Activated T-cell treated with anti-CD3 and anti-CD28 coated beads for 24 hours (primary cell): ENCODE measurements around the gene KRTAP12-2.
"Not testable (repeated sequence)": the region's sequence is repeated elsewhere in the genome, so short reads cannot be mapped to it uniquely, and the experiment has no call there.

Source experiments
- DNase-seq: peaks from one replicate; pipeline ENCODE4 v3.0.0-alpha.2; 2020; ENCODE audit warnings: low read depth

The KRTAP12-2 gene

GRCh38 chr21:44684077-44684476 is 17.4 kb upstream of the KRTAP12-2 start:
- DNase-seq: no peak

- DNase-seq: no peak
Observed at GRCh38 chr21:44682580-44683151, 15.9 kb upstream of the KRTAP12-2 start.

GRCh38 chr21:44681861-44682579 is 15.3 kb upstream of the KRTAP12-2 start, which contains the start of gene KRTAP12-1:
Gene KRTAP12-1, minus strand, starts transcription at chr21:44682163. Its CDS starts 40 bp downstream, at chr21:44682123.
- no peak for DNase-seq

GRCh38 chr21:44681152-44681551 is 14.4 kb upstream of the KRTAP12-2 start:
- no peak for DNase-seq

- DNase-seq: no peak
Observed at GRCh38 chr21:44677881-44678280, 11.2 kb upstream of the KRTAP12-2 start.

GRCh38 chr21:44671911-44672310 is 5.2 kb upstream of the KRTAP12-2 start:
- DNase-seq: no peak

GRCh38 chr21:44670642-44671432 is 4.1 kb upstream of the KRTAP12-2 start:
- DNase-seq: no peak

GRCh38 chr21:44667612-44668011 is 885 bp upstream of the KRTAP12-2 start:
- DNase-seq: no peak

GRCh38 chr21:44664691-44665090 is 2.0 kb downstream of the KRTAP12-2 start:
- no peak for DNase-seq

- DNase-seq: not testable (repeated sequence)
Observed at GRCh38 chr21:44661567-44661966, 5.2 kb downstream of the KRTAP12-2 start.

GRCh38 chr21:44658913-44659595 is 7.7 kb downstream of the KRTAP12-2 start:
- no peak for DNase-seq

- no peak for DNase-seq
Observed at GRCh38 chr21:44658541-44658910, 8.2 kb downstream of the KRTAP12-2 start.

- no peak for DNase-seq
Observed at GRCh38 chr21:44657635-44658540, 8.8 kb downstream of the KRTAP12-2 start, which contains the start of gene KRTAP12-3. Gene KRTAP12-3, plus strand, starts transcription at chr21:44657932. Its CDS starts 48 bp downstream, at chr21:44657980.

GRCh38 chr21:44656868-44657267 is 9.9 kb downstream of the KRTAP12-2 start:
- no peak for DNase-seq

- DNase-seq: no peak
Observed at GRCh38 chr21:44654576-44655175, 12.1 kb downstream of the KRTAP12-2 start, which contains the start of gene KRTAP12-4. Gene KRTAP12-4, minus strand, starts transcription at chr21:44654659. Its CDS starts 45 bp downstream, at chr21:44654614.

GRCh38 chr21:44653656-44654575 is 12.8 kb downstream of the KRTAP12-2 start:
- no peak for DNase-seq

- no peak for DNase-seq
Observed at GRCh38 chr21:44653123-44653522, 13.6 kb downstream of the KRTAP12-2 start.

- DNase-seq: no peak
Observed at GRCh38 chr21:44650973-44651675, 15.6 kb downstream of the KRTAP12-2 start.
